Umbilical cord (tissue), 2 donors: ENCODE data around the gene FIGNL2. TPM values are rescaled to one million over a fixed set of nuclear protein-coding genes. Genes with fewer than 3 reads are reported as not detected.

ENCODE experiments used
- DNase-seq: peaks from one replicate; pipeline ENCODE4 v3.0.0-alpha.2; 2015; ENCODE audit warnings: low spot score
- total RNA-seq: library from RNA; depleted of rRNA; stranded (reverse); fragments of >200 nt; gene quantifications from one replicate; pipeline ENCODE4 v1.2.3, GENCODE V29; 2014; ENCODE audit warnings: low replicate concordance; ENCODE audit not compliant: insufficient read depth

FIGNL2 gene
- total RNA-seq, 1 donor from 2014 or later = 0.48 TPM

GRCh38 chr12:51773145-51773869, 75.2 kb downstream of the FIGNL2 start:
- no peak for DNase-seq

- no peak for DNase-seq
These were observed 77.5 kb downstream of the FIGNL2 start for GRCh38 chr12:51771008-51771407.

Other genes starting within 250 kb of the FIGNL2 start
- 2.9 TPM for gene ANKRD33, start 39.4 kb upstream of the FIGNL2 start, total RNA-seq
- gene ACVRL1, start 58.8 kb upstream of the FIGNL2 start, total RNA-seq = 37.6 TPM
- 34.9 TPM for gene ACVR1B, start 103.0 kb upstream of the FIGNL2 start, total RNA-seq
- 2.6 TPM for gene TAMALIN, start 158.2 kb upstream of the FIGNL2 start, total RNA-seq
- gene NR4A1, start 202.7 kb upstream of the FIGNL2 start, total RNA-seq = 26.5 TPM
- gene ATG101, start 221.3 kb upstream of the FIGNL2 start, total RNA-seq = 22.6 TPM
- gene SMIM41, start 231.0 kb upstream of the FIGNL2 start, total RNA-seq = not detected